Endodermal cell (in vitro differentiated cells): ENCODE data around the gene ADCY2. TPM values are rescaled to one million over a fixed set of nuclear protein-coding genes. Genes with fewer than 3 reads are reported as not detected.

Source experiments
- DNase-seq: peaks from one replicate; pipeline ENCODE4 v3.0.0-alpha.2; 2017
- H3K27ac ChIP-seq: 2 replicates; pipeline ENCODE4 v1.5.1; 2013; ENCODE audit warnings: mild to moderate bottlenecking, low read depth, low read length, moderate library complexity
- H3K27me3 ChIP-seq: 2 replicates; pipeline ENCODE4 v1.6.1; 2013; ENCODE audit warnings: mild to moderate bottlenecking, low read length, moderate library complexity; ENCODE audit not compliant: insufficient read depth, control insufficient read depth, poor library complexity, severe bottlenecking
- H3K36me3 ChIP-seq: 2 replicates; pipeline ENCODE4 v1.7.0; 2013; ENCODE audit warnings: mild to moderate bottlenecking, low read length, moderate library complexity; ENCODE audit not compliant: control insufficient read depth, insufficient read depth
- H3K4me1 ChIP-seq: one replicate; pipeline ENCODE4 v1.7.0; 2013; ENCODE audit warnings: low read length; ENCODE audit not compliant: control insufficient read depth, insufficient read depth
- H3K4me3 ChIP-seq: 2 replicates; pipeline ENCODE4 v1.5.1; 2013; ENCODE audit warnings: mild to moderate bottlenecking, low read length, moderate library complexity
- H3K9ac ChIP-seq: 2 replicates; pipeline ENCODE4 v1.6.1; 2013; ENCODE audit warnings: mild to moderate bottlenecking, low read length, moderate library complexity; ENCODE audit not compliant: poor library complexity, severe bottlenecking; ENCODE audit errors: extremely low read depth
- H3K9me3 ChIP-seq: 2 replicates; pipeline ENCODE4 v1.6.1; 2013; ENCODE audit warnings: mild to moderate bottlenecking, low read length, moderate library complexity; ENCODE audit not compliant: control insufficient read depth
- H3K27ac Mint-ChIP-seq: 2 replicates; pipeline ENCODE4 v1.8.0; 2020; ENCODE audit warnings: mixed read lengths
- H3K27me3 Mint-ChIP-seq: 2 replicates; pipeline ENCODE4 v1.8.0; 2021; ENCODE audit warnings: mild to moderate bottlenecking, mixed read lengths; ENCODE audit not compliant: insufficient read depth
- H3K36me3 Mint-ChIP-seq: 2 replicates; pipeline ENCODE4 v1.8.0; 2020; ENCODE audit warnings: low read depth, mixed read lengths
- H3K4me1 Mint-ChIP-seq: 2 replicates; pipeline ENCODE4 v1.8.0; 2020; ENCODE audit warnings: mixed read lengths
- H3K4me3 Mint-ChIP-seq: 2 replicates; pipeline ENCODE4 v1.8.0; 2020; ENCODE audit warnings: mild to moderate bottlenecking, moderate library complexity, mixed read lengths
- H3K9me3 Mint-ChIP-seq: 2 replicates; pipeline ENCODE4 v1.8.0; 2020; ENCODE audit warnings: mild to moderate bottlenecking, mixed read lengths
- WGBS, 2 experiments: methylation state at CpG; one replicate each; pipeline versions ENCODE4 v1.1.5 to v1.1.7; 2013; ENCODE audit warnings: missing lambda C conversion rate in 2 of 2, mixed read lengths in 1 of 2; ENCODE audit not compliant: insufficient coverage in 1 of 2, insufficient read length in 1 of 2; 5-methylcytosine and 5-hydroxymethylcytosine counted together
- total RNA-seq, 2 donors: library from RNA; stranded (reverse); fragmentation: NEBNext Ultra II Directional in 1 of 2; extraction: Animal tissue kit (Norgen Biotek cat#: 25700) in 1 of 2; gene quantifications; 2 replicates in 1 of 2; 3 replicates in 1 of 2; pipeline ENCODE4 v1.2.1, GENCODE V29; 2021
- TF ChIP-seq, protein P1 (sequence below): fragments of 200-600 bp; sonication (generic); conservative IDR thresholded peaks from 2 replicates; pipeline ENCODE4 v1.5.0; 2021; ENCODE audit warnings: antibody characterized with exemption, mild to moderate bottlenecking

The ADCY2 gene
- total RNA-seq, 2 donors from 2014 or later: 61.5 to 63.2 TPM

DNA sequence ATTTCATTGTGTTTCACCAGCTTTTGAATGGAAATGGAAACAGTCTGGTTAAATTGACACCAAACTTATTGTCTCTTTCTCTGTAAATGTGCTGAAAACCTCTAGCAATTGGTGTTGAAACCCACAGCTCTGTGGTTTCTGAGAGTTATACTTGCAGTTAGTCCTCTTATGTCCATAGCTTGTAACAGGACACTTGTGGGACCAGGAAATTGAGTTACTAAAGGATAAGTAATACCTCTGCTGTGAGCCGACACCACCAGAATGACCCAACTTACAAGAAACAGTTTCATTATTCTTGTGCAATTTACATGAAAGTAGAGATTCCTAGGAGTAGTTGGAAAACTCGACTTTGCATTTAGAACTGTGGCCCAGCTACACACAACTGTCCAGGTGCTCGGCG is 263.5 kb downstream of the ADCY2 start:
- Histone ChIP-seq H3K4me3 (no peak overlapping the region), H3K9ac (no peak overlapping the region), H3K27me3 (no peaks in the 10 kb centered on the region), H3K36me3 (no peaks in the 10 kb centered on the region), H3K9me3 (no peaks in the 10 kb centered on the region), H3K27ac (no peak overlapping the region), H3K4me1 (peaks cover 6% of the 10 kb centered on the region)
- Mint-ChIP-seq H3K36me3 (no peaks in the 10 kb centered on the region), H3K9me3 (no peaks in the 10 kb centered on the region), H3K4me1 (peaks cover 15% of the 10 kb centered on the region), H3K4me3 (no peak overlapping the region), H3K27me3 (no peaks in the 10 kb centered on the region), H3K27ac (no peak overlapping the region)
- 94 to 100% methylated on average over 3 to 4 of the region's 4 CpGs for WGBS, 2 experiments
- DNase-seq: no peak
- TF ChIP-seq, protein P1, sequence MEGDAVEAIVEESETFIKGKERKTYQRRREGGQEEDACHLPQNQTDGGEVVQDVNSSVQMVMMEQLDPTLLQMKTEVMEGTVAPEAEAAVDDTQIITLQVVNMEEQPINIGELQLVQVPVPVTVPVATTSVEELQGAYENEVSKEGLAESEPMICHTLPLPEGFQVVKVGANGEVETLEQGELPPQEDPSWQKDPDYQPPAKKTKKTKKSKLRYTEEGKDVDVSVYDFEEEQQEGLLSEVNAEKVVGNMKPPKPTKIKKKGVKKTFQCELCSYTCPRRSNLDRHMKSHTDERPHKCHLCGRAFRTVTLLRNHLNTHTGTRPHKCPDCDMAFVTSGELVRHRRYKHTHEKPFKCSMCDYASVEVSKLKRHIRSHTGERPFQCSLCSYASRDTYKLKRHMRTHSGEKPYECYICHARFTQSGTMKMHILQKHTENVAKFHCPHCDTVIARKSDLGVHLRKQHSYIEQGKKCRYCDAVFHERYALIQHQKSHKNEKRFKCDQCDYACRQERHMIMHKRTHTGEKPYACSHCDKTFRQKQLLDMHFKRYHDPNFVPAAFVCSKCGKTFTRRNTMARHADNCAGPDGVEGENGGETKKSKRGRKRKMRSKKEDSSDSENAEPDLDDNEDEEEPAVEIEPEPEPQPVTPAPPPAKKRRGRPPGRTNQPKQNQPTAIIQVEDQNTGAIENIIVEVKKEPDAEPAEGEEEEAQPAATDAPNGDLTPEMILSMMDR: no peak

DNA sequence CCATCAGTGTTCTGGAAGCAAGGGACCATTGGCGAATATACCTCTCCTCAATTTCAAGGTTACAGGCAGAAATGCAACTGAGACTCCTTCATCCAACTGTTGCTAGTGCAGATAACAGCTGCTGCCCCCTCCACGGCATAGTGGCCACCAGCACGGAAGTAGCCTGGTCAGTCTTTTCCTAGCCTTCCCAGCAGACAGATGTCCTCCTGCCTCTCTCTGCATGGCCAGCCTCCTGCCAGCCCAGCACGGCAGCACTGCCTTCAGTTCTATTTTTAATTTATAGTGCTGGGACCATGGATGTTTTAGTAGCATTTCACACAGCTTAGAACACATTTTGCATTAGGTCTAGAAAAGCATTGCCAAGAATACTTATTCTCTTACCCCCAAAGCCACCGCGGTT is 266.4 kb downstream of the ADCY2 start:
- Mint-ChIP-seq H3K27me3 (no peaks in the 10 kb centered on the region), H3K36me3 (peaks cover 7% of the 10 kb centered on the region), H3K27ac (no peak overlapping the region), H3K4me1 (peaks cover 19% of the 10 kb centered on the region), H3K4me3 (no peak overlapping the region), H3K9me3 (no peaks in the 10 kb centered on the region)
- no peak overlapping the region for H3K27ac ChIP-seq
- peaks cover 6% of the 10 kb centered on the region for H3K4me1 ChIP-seq
- TF ChIP-seq, protein P1: no peak
- no peak overlapping the region for H3K4me3 ChIP-seq
- no peaks in the 10 kb centered on the region for H3K9me3 ChIP-seq
- DNase-seq: no peak
- no peaks in the 10 kb centered on the region for H3K36me3 ChIP-seq
- H3K27me3 ChIP-seq: no peaks in the 10 kb centered on the region
- 95% methylated on average over 6 of the region's 6 CpGs for WGBS, 2 experiments
- no peak overlapping the region for H3K9ac ChIP-seq

DNA sequence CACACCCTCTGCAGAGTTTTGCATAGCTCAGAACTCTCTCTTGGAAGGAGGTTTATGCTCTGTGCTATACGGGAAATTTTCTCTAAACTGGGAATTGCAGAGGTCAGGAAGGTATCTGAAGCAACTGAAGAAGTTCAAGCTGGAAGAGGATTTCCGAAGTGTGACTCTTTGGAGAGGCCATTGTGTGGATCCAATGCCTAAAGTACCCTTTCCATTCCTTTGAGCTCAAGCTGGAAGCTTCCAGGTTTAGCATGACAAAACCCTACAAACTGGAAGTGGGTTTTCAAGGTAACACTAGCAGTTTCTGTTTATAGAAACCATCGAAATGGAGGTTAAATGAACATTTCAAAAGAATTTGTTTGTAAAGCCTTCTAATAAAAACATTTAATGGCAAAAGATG is 267.9 kb downstream of the ADCY2 start:
- Mint-ChIP-seq H3K9me3 (no peaks in the 10 kb centered on the region), H3K4me1 (peaks cover 19% of the 10 kb centered on the region), H3K36me3 (peaks cover 10% of the 10 kb centered on the region), H3K4me3 (no peak overlapping the region), H3K27me3 (no peaks in the 10 kb centered on the region), H3K27ac (no peak overlapping the region)
- DNase-seq: no peak
- H3K27me3 ChIP-seq: no peaks in the 10 kb centered on the region
- no peaks in the 10 kb centered on the region for H3K9me3 ChIP-seq
- H3K36me3 ChIP-seq: no peaks in the 10 kb centered on the region
- WGBS, 2 experiments: 88% methylated on average over 2 to 3 of the region's 3 CpGs
- no peak overlapping the region for H3K4me3 ChIP-seq
- H3K27ac ChIP-seq: no peak overlapping the region
- H3K9ac ChIP-seq: no peak overlapping the region
- TF ChIP-seq, protein P1: no peak
- peaks cover 6% of the 10 kb centered on the region for H3K4me1 ChIP-seq
